IPS-NIHi11 (cell line): Measurements from ENCODE around the gene DCTPP1.
"Not testable (repeated sequence)": the region's sequence is repeated elsewhere in the genome, so short reads cannot be mapped to it uniquely, and the experiment has no call there.

Source experiments
- DNase-seq: peaks from one replicate; pipeline ENCODE4 v3.0.0; 2012; ENCODE audit warnings: mixed read lengths, low spot score

DCTPP1 gene

DNA sequence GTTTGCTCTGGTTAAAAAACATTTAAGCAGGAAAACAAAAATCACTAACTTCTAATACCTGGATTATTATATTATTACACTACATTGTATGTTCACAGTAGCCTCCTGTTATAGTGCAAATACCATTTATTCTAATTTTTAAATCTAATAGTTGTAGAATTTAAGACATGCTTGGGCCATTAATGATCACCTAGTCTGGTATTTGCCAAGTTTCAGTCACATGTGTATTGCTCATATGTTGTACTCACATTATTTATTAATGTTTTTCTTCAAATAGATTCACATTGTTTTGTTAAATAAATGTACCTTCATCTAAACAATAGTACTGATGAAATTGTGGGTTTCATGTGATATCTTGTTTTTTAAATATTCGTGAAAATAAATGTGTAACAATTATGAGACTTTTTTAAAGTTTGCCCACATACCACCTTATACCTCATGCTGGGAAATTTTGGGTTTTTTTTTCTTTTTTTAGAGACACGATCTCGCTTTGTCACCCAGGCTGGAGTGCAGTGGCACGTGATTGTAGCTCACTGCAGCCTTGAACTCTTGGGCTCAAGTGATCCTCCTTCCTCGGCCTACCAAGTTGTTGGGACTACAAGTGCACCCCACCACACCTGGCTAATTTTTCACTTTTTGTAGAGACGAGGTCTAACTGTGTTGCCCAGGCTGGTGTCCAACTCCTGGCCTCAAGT, 16.6 kb downstream of the DCTPP1 start:
- DNase-seq: no peak

- DNase-seq: peak; percentile 82
Measured at GRCh38 chr16:30409125-30410060, 20.4 kb downstream of the DCTPP1 start.

- peak; percentile 41 for DNase-seq
Measured at GRCh38 chr16:30407804-30408534, 21.9 kb downstream of the DCTPP1 start.

DNA sequence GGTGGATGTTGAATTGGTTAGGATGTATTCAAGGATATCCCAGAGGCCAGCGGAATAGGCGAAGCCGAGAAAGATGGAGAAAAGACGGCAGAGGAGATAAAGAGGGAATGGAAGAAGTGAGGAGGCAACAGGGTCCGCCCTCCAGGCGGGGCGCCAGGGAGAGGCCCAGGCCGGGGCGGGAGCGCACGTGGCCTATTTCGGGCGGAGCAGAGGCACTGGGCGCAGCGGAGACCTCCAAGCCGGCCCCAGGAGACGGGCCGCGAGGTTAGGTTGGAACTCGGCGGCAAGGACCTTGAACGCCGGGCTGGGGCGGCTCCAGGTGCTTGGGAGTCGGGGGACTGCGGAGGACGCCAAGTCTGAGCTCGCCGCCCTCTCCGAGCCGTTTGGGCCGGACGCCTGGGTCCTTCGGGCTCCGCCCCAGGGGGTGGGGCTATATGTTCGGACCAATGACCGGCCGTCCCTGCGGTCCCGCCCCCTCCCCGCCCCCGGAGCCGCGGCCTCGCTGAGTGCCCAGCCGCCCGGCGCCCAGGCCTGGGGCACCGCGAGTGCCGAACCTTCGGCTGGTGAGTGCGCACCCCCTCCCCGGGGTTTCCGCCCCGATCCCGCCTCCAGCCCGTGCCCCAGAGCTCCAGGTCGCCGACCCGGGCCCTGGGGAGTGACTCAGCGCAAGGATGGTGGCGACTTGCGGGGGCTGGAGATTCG, 22.6 kb downstream of the DCTPP1 start, which contains the start of gene ZNF771:
Gene ZNF771 (plus strand): TSS at position 505 of the 702 bp plus-strand sequence. CDS start 448 bp downstream, outside the sequence.
- DNase-seq: peak; percentile 90

- DNase-seq: no peak
Measured at GRCh38 chr16:30406795-30407101, 23.1 kb downstream of the DCTPP1 start.

DNA sequence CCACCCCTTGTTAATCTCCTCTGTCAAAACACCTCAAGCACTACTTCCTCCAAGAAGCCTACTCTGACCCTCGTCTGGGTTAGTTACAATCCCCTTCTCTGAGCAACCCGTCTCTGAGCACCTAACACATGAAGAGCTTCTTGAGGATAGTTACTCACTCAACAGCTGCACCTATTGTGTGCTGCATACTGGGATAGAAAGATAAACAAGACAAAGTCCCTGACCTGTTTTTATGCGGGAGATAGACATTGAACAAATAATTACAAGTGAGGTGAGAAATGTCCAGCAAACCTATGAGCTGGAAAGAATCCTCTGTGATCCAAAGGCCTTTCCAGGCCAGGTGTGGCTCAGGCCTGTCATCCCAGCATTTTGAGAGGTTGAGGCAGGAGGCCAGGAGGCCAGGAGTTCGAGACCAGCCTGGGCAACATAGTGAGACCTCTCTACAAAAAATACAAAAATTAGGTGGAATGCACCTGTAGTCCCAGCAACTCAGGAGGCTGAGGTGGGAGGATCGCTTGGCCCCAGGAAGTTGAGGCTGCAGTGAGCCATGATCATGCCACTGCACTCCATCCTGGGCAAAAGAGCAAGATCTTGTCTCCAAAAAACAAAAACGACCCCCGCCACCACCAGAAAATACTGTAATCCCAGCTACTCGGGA, 27.9 kb downstream of the DCTPP1 start:
- DNase-seq: no peak

DNA sequence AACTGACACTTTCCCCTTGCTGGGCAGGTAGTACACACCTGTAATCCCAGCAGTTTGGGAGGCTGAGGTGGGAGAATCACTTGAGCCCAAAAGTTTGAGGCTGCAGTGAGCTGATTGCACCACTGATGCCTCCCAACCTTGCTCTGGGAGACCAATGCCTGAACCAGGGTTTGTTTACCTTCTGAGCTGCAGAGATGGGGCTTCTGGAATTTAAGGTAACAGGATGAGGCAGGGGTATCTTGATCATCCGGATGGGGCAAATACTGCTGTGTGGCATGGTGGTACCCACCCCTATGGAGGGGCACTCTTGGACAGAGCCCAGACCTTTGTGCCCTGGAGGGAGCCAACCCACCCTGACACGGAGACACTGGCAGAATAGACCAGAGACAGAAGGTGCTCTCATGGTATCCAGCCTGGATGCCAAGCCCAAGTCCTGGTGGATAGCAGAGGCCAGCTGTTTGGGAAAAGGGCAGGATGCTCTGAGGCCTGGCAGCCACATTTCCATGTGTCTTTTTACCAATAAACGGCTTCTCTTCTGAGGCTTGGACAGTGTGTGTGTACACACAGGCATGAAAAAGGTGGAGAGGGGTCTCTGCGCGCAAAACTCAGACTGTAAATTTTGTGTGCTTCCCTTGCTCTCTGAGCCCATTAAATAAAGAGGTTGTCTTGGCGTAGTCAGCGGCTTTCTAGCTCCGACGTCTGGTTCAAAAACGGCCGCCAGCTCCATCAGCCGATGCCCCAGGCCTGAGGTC, 30.2 kb downstream of the DCTPP1 start:
- DNase-seq: no peak

DNA sequence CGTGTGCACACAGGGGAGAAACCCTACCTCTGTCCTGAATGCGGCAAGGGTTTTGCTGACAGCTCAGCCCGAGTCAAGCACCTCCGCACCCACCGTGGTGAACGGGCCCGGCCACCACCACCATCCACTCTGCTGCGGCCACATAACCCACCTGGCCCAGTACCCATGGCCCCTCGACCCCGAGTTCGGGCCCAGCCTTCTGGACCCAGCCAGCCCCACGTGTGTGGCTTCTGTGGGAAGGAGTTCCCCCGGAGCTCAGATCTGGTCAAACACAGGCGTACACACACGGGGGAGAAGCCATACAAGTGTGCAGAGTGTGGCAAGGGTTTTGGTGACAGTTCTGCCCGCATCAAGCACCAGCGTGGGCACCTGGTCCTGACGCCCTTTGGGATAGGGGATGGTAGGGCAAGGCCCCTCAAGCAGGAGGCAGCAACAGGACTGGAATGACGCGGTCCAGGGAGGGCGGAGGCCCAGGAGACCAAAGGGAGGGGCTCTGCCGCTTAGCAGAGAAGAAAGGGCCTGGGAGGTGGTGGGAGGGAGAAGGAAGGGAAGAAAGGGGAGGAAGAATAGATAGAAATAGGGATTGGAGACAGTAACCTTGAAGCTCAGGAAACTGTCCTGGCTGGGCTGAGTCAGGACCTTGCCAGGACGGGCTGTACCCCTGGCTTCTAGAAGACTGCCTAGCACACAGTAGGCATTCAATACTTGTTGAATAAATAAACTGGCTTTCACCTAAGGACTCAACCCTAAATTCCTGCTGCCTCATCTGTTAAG, 31.0 kb downstream of the DCTPP1 start:
- DNase-seq: no peak

- no peak for DNase-seq
Measured at GRCh38 chr16:30397776-30398660, 31.8 kb downstream of the DCTPP1 start.

DNA sequence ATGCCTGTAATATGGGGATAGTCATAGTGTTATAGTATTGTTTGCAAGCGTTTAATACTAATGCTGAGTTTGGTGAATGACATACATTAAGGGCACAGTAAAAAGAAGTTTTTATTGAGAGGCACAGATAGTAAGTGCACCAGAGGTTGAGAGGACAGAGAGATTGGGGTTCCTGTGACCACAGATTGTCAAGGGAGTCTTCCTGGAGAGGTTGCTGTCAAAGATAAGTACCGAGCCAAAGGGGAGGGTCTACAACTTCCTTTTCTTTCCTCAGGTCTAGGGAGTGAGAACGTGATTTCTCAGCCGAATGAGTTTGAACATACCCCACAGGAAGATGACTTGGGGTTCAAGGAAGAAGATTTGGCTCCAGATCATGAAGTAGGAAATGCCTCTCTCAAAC, 32.8 kb downstream of the DCTPP1 start:
- DNase-seq: no peak

GRCh38 chr16:30396627-30397026, 33.2 kb downstream of the DCTPP1 start:
- DNase-seq: not testable (repeated sequence)

GRCh38 chr16:30395992-30396585, 33.7 kb downstream of the DCTPP1 start:
- no peak for DNase-seq

DNA sequence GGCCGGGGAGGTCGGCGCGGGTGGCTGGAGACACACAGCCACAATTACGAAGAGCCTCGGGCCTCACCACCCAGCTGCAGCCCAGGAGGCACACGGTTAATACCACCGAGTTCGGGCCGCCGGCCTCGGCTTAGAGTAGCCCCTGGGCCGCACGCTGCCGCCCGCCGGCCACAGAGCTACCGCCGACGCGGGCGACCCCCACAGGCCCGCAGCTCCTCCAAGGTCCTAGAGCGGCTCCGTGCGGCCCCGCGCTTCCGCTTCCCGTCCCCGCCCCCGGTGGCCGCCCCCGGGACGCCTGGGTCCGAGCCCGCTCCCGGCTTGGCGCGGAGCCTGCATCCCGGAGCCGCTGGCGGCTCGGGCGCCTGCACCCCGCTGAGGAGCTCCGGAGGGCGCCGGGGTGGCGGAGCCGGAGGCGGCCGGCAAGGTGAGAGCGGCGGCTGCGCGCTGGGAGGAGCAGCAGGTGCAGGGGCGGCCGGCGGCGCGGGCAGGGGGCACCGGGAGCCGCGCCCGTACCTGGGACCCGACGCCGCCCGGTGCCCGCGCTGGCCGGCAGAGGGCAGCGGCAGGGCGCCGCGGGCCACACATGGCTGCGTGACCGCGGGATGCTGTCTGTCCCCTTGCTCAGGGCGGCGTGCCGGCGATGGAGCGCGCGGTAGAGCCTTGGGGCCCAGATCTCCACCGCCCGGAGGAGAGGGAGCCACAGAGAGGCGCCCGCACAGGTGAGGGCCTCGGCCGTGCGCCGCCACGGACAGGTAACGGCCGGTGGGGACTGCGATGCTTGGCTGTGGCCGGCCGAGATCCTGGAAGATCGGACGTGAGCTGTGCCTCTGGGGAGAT, 34.5 kb downstream of the DCTPP1 start, which contains the start of gene ZNF48:
Gene ZNF48 (plus strand): TSS at position 266 of the 837 bp plus-strand sequence. CDS start 375 bp downstream, at position 641.
- DNase-seq: peak; percentile 87

- DNase-seq: peak; percentile 75
Measured at GRCh38 chr16:30394592-30395154, 35.2 kb downstream of the DCTPP1 start.

GRCh38 chr16:30383521-30383920, 46.3 kb downstream of the DCTPP1 start:
- DNase-seq: no peak

GRCh38 chr16:30382111-30382881, 47.5 kb downstream of the DCTPP1 start, which contains the start of gene SEPTIN1:
TSS of gene SEPTIN1 (minus strand) at chr16:30382561. CDS start at chr16:30382542, 19 bp downstream.
- no peak for DNase-seq
